GM20431 (cell line): ENCODE data around the gene CUEDC2.

Source experiments
- in situ Hi-C: fragments of 300-500 bp; cut with MseI, MboI; formaldehyde crosslinking; loops from one replicate; pipeline ENCODE4 v1.15.0; 2020; ENCODE audit warnings: low sequenced_read_pairs; ENCODE audit not compliant: unreplicated experiment

CUEDC2 gene

GRCh38 chr10:102432162-102432950 is at the start of gene CUEDC2:
TSS of gene CUEDC2 (minus strand) at chr10:102432574. CDS start at chr10:102425188, 7,386 bp downstream.
- in situ Hi-C loops = no loop called here

GRCh38 chr10:102480396-102480795 is 48.0 kb upstream of the CUEDC2 start:
- in situ Hi-C loops = loop anchor here (25.0 kb wide), 1 partner anchor 243 kb away; the partner anchor contains the start of genes ELOVL3, GBF1 and PITX3

- in situ Hi-C loops = loop anchor here (25.0 kb wide), 1 partner anchor 242 kb away; the partner anchor contains the start of genes ELOVL3, GBF1 and PITX3
Measured at GRCh38 chr10:102479651-102480050, 47.3 kb upstream of the CUEDC2 start.

- in situ Hi-C loops = loop anchor here (25.0 kb wide), 1 partner anchor 239 kb away; the partner anchor contains the start of genes ELOVL3, GBF1 and PITX3
Measured at GRCh38 chr10:102476466-102477141, 44.2 kb upstream of the CUEDC2 start.

GRCh38 chr10:102475451-102476040 is 43.2 kb upstream of the CUEDC2 start:
- in situ Hi-C loops = loop anchor here (25.0 kb wide), 1 partner anchor 238 kb away; the partner anchor contains the start of genes ELOVL3, GBF1 and PITX3

- in situ Hi-C loops = no loop called here
Measured at GRCh38 chr10:102473445-102474331, 41.3 kb upstream of the CUEDC2 start.

- in situ Hi-C loops = no loop called here
Measured at GRCh38 chr10:102470579-102471546, 38.5 kb upstream of the CUEDC2 start.

GRCh38 chr10:102468683-102469082 is 36.3 kb upstream of the CUEDC2 start:
- in situ Hi-C loops = no loop called here

- in situ Hi-C loops = no loop called here
Measured at GRCh38 chr10:102467971-102468438, 35.6 kb upstream of the CUEDC2 start.

- in situ Hi-C loops = no loop called here
Measured at GRCh38 chr10:102467318-102467717, 34.9 kb upstream of the CUEDC2 start.

GRCh38 chr10:102465466-102465865 is 33.1 kb upstream of the CUEDC2 start:
- in situ Hi-C loops = no loop called here

GRCh38 chr10:102463983-102464382 is 31.6 kb upstream of the CUEDC2 start:
- in situ Hi-C loops = no loop called here

- in situ Hi-C loops = no loop called here
Measured at GRCh38 chr10:102462512-102463054, 30.2 kb upstream of the CUEDC2 start.

GRCh38 chr10:102461187-102462054 is 29.0 kb upstream of the CUEDC2 start:
- in situ Hi-C loops = no loop called here

- in situ Hi-C loops = no loop called here
Measured at GRCh38 chr10:102460836-102461186, 28.4 kb upstream of the CUEDC2 start.

- in situ Hi-C loops = no loop called here
Measured at GRCh38 chr10:102458656-102459055, 26.3 kb upstream of the CUEDC2 start.

GRCh38 chr10:102457591-102458150 is 25.3 kb upstream of the CUEDC2 start:
- in situ Hi-C loops = no loop called here
